Left colon (tissue), 2 donors: ENCODE data around the gene TMEM131. TPM values are rescaled to one million over a fixed set of nuclear protein-coding genes. Genes with fewer than 3 reads are reported as not detected.
A peak's percentile ranks its signal among the peaks of the same experiment; 100 is the strongest.
"Not testable (repeated sequence)": the region's sequence is repeated elsewhere in the genome, so short reads cannot be mapped to it uniquely, and the experiment has no call there.

Source experiments
- ATAC-seq: fragments of 200-7000 bp; cut with Tn5 transposase; one replicate; pipeline ENCODE4 v1.9.1; 2020; ENCODE audit warnings: mild to moderate bottlenecking, moderate library complexity
- DNase-seq, 2 donors: peaks; one replicate each; pipeline ENCODE4 v3.0.0-alpha.2; 2020
- intact Hi-C, 2 donors: fragments of 100-400 bp; cut with DNase I in 1 of 2; cut with micrococcal nuclease in 1 of 2; formaldehyde crosslinking; loops; one replicate each; pipeline versions ENCODE4 v1.11.2 to v1.14.0; 2022; cut with DNase I, micrococcal nuclease
- total RNA-seq, 2 donors: library from RNA; stranded (reverse); fragmentation: NEBNext Ultra II Directional; extraction: Animal tissue kit (Norgen Biotek cat#: 25700); gene quantifications; one replicate each; pipeline ENCODE4 v1.2.1, GENCODE V29; 2021
- donor health status: DM: no; HTN: no; CAD: no.
- donor health status: DM: yes; HTN: yes; CAD: no.

TMEM131 gene
- total RNA-seq, 2 donors from 2014 or later = 80.6 to 89.5 TPM

DNA sequence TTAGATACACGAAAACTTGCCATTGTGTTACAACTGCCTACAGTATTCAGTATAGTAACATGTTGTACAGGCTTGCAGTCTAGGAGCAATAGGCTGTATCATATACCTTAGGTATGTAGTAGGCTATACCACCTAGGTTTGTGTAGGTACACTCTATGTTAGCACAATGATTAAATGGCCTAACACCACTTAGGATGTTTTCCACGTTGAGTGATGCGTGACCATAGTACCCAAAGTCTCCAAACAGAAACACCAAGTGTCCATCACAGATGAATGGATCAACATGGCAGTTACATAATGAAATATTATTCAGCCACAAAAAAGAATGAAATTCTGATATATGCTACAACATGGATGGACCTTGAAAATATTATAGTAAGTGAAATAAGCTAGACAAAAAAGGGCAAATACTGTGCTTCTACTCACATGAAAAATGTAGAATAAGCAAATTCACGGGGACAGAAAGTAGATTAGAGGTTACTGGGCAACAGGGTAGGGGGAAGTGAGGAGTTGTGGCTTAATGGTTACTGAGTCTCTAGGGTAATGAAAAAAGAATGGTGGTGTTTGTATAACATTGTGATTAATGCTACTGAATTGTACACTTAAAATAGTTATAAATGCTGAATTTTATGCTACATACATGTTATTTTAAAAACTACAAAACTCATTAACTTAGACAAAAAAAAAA, 62.6 kb downstream of the TMEM131 start:
- no peak for DNase-seq
- ATAC-seq = no peak
- intact Hi-C loops = no loop called here

GRCh38 chr2:97931858-97932225, 63.9 kb downstream of the TMEM131 start:
- ATAC-seq (no peak), DNase-seq (no peak)
- intact Hi-C loops = no loop called here

- DNase-seq = no peak
- intact Hi-C loops = no loop called here
- no peak for ATAC-seq
Observed at GRCh38 chr2:97931118-97931857, 64.5 kb downstream of the TMEM131 start.

- no peak for DNase-seq
- intact Hi-C loops = no loop called here
Observed at GRCh38 chr2:97928591-97928990, 67.2 kb downstream of the TMEM131 start.

DNA sequence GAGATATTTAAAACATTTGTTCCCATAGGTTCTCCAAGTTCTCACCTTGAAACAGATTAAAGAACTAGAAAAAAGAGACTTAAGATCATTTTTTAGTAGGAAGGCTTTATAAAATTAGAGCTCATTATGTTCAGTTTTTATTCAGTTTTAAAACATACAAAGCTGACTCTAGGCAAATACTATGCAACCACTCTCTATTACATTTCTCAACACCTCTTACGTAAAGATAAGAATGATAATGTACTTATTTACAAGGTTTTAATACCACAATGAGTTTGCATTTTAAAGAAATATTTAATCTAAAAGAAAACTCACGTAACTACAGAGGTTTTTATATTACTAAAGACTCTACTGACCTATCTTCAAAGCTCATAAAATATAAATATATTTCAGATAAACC, 68.8 kb downstream of the TMEM131 start:
- intact Hi-C loops = no loop called here

More at GRCh38 chr2:97928591-97928990, 67.2 kb downstream of the TMEM131 start:
- no peak for ATAC-seq

DNA sequence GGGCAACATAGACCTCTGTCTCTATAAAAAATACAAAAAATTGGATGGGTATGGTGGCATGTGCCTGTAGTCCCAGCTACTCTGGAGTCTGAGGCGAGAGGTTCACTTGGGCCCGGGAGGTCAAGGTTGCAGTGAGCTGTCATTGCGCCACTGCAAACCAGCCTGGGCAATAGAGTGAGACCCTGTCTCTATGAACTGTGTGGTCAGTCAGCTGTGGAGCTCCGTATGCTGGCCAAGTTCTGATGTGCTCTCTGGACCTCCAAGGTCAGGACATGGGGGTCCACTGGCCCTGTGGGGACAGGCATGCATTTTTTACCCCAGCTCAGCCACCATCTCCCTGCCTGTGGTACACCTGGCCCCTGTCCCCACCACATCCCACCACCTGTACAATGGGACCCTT, 71.6 kb downstream of the TMEM131 start:
- DNase-seq (no peak), ATAC-seq (peak; percentile 9)
- intact Hi-C loops = no loop called here

More for the DNA sequence above, 68.8 kb downstream of the TMEM131 start:
- no peak for DNase-seq
- ATAC-seq = no peak

- no peak for DNase-seq
- intact Hi-C loops = no loop called here
- no peak for ATAC-seq
Observed at GRCh38 chr2:97919858-97920257, 75.9 kb downstream of the TMEM131 start.

GRCh38 chr2:97918818-97919217, 76.9 kb downstream of the TMEM131 start:
- DNase-seq = no peak
- intact Hi-C loops = no loop called here
- no peak for ATAC-seq

- ATAC-seq, intact Hi-C loops, DNase-seq: not testable (repeated sequence)
Observed at GRCh38 chr2:97917668-97918067, 78.1 kb downstream of the TMEM131 start.

DNA sequence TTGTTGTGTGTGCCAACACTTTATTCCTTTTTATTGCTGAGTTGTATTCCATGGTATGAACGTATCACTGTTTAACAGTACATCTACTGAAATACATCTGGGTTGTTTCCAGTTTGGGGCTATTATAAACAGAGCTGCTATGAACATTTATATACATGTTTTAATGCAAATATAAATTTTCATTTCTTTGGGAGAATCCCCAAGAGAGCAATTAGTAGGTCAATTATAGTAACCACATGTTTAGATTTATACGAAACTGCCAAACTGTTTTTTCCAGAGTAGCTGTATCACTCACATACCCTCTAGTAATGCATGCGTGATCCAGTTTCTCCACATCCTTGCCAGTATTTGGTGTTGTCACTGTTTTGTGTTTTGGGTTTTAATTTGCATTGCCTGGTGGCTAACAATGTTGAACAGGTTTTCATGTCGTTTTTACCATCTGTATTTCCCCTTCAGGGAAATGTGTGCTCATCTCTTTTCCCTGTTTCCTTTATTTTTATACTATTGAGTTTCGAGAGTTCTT, 81.0 kb downstream of the TMEM131 start:
- ATAC-seq (no peak), DNase-seq (no peak)
- intact Hi-C loops = no loop called here

GRCh38 chr2:97913846-97914245, 81.9 kb downstream of the TMEM131 start:
- intact Hi-C loops = no loop called here
- ATAC-seq (peak; percentile 9), DNase-seq (no peak)

- ATAC-seq (peak; percentile 95), DNase-seq (no peak)
- intact Hi-C loops = no loop called here
Observed at GRCh38 chr2:97911922-97912575, 83.7 kb downstream of the TMEM131 start.

GRCh38 chr2:97911206-97911921, 84.4 kb downstream of the TMEM131 start:
- intact Hi-C loops = no loop called here
- no peak for DNase-seq
- ATAC-seq = no peak

DNA sequence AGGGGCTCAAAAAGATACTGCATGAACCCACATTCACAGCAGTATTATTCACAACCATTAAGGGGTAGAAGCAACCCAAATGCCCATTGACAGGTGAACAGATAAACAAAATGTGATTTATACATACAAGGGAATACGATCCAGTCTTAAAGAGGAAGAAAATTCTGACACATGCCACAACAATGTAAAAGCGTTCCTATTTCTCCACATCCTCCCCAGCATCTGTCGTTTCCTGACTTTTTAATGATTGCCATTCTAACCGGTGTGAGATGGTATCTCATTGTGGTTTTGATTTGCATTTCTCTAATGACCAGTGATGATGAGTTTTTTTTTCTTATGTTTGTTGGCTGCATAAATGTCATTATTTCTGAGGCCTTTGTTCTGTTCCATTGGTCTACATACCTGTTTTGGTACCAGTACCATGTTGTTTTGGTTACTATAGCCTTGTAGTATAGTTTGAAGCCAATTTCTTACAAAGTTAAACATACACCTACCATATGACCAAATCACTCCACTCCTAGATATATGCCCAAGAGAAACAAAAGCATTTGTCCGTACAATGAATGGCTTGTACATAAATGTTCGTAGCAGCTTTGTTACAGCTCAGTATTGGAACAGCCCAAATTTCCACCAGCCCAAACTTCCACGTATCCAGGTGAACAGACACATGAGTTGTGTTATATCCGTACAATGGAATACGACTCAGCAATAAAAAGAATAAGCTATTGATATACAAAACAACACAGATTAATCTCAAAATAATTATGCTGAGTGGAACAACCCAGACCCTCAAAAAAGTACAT, 85.1 kb downstream of the TMEM131 start:
- ATAC-seq (no peak), DNase-seq (no peak)
- intact Hi-C loops = no loop called here

DNA sequence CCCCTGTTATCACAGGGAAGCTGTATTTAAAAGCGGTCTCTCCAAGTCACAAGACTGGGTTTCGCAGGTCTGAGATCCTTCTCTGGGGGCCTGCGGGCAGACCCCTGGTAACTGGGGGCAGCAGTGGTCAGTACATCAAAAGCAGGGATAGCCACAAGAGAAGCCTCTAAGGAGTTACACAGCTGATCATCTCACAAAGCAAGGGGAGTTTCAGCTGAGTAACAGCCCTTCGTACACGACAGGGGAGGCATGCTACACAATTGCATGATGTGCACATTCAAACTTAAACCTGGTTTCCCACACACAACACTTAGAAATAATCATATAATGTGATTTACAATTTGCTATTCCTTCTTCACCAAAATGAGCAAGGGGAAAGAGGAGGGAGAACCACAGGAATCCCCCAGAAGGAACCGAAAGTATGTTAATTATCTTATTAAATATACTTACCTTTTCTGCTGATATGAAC, 87.5 kb downstream of the TMEM131 start:
- intact Hi-C loops = no loop called here
- ATAC-seq (no peak), DNase-seq (no peak)

DNA sequence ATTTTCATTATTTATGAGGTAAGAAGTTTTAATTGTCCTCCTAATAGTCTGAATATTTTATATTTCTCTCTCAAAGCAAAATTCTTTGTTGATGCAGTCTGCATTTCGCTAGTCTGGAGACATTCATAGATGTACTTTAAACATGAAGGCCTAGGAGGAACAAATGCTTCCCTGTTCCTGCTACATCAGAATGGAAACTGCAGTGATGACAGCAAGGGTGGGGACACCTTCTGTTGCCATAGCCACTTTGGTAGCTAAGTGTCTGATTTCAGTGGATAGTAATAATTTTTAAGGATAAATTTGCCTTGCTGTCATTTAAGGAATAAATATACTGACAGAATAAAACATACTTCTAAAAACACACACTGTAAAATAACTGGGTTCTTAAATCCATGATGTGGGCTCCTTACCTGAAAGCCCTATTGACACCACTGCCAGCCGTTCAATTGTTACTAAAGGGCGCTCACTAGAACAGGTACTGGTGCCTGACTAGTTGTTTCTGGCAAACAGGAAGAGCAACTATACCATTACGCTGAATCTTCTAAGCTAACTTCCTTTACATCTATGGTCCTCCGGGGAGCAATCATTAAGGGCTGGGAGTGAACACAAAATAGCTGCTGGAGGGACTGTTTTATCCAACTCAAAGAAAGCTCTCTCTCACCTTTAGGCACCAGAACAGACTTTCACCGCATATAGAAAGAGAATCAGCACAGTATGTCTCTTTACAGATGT, 88.2 kb downstream of the TMEM131 start:
- DNase-seq (no peak), ATAC-seq (no peak)
- intact Hi-C loops = no loop called here

GRCh38 chr2:97906307-97906706, 89.4 kb downstream of the TMEM131 start:
- intact Hi-C loops = no loop called here
- DNase-seq (no peak), ATAC-seq (peak; percentile 42)

- DNase-seq = no peak
- no peak for ATAC-seq
- intact Hi-C loops = no loop called here
Observed at GRCh38 chr2:97905294-97905693, 90.5 kb downstream of the TMEM131 start.
